HuH-7 (cell line): Measurements from ENCODE around the gene SPTB.
"Not testable (repeated sequence)": the region's sequence is repeated elsewhere in the genome, so short reads cannot be mapped to it uniquely, and the experiment has no call there.

ENCODE experiments used
- DNase-seq: peaks from one replicate; pipeline ENCODE4 v3.0.0; 2011; ENCODE audit warnings: low spot score

The SPTB gene

GRCh38 chr14:64879635-64880220 lies at the start of gene SPTB:
TSS of gene SPTB (minus strand) at chr14:64879907. CDS start at chr14:64823094, 56,813 bp downstream.
- DNase-seq = no peak

GRCh38 chr14:64929014-64929359 lies 49.3 kb upstream of the SPTB start:
- DNase-seq = no peak

- no peak for DNase-seq
These were observed 48.7 kb upstream of the SPTB start for GRCh38 chr14:64928239-64929013.

GRCh38 chr14:64927031-64927430 lies 47.3 kb upstream of the SPTB start:
- no peak for DNase-seq

DNA sequence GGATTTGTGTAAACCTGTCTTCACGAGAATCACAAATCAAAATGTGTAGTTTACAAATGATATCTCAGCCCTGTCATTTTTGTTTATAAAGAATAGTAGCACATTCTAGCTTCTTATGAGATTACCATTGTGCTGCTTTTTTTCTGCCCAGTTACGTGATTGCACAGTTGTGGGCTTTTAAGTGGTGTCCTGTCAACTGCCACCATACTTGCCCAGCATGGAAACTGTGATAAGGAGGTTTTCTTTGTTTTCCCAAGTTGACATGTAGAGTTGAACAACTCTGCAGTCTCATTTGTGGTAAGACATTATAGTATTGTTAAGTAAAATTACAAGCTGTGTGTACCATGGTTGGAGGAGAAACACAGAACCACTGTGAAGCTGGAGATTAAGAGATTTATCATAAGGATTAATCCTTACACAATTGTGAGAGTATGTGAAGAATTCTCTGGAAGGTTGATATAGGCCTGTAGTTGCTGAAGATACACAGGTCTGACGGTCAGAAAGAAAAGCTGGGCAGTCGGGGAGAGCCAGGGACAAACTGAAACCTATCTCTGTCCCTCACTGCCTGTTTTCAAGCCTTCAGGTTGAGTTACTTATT lies 46.8 kb upstream of the SPTB start:
- DNase-seq = no peak

DNA sequence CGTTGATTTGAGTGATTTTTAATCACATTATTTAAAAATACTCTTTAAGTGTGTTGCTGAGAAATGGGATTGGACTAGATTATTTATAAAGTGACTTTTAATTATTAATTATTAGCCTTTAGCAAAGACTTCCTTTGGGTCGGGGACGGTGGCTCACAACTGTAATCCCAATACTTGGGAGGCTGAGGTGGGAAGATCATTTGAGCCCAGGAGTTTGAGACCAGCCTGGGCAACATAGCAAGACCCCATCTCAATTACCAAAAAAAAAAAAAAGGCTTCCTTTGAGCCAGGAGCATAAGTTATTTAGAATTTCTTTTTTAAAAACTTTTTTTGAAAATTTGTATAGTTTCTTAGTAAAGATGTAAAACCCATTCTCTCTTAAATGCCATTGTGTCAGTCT lies 43.3 kb upstream of the SPTB start:
- no peak for DNase-seq

DNA sequence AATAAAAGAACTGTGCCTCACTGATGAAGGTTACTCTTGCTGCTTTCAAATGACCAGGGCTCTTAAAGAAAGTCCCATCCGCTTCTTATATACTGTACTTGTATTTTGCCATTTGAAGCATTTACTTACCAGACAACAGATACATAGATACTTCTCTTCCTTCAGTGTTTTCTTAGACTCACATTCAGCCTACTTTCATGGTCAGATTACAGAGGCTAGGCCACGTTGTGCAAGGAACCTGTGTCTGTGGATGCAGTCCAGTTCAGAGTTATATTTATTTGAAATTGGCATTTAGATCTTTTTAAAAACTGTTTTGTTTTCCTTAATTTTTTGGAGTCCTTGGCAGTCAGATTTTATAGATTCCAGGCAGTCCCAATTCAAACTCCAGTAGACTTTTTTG lies 40.8 kb upstream of the SPTB start:
- no peak for DNase-seq

DNA sequence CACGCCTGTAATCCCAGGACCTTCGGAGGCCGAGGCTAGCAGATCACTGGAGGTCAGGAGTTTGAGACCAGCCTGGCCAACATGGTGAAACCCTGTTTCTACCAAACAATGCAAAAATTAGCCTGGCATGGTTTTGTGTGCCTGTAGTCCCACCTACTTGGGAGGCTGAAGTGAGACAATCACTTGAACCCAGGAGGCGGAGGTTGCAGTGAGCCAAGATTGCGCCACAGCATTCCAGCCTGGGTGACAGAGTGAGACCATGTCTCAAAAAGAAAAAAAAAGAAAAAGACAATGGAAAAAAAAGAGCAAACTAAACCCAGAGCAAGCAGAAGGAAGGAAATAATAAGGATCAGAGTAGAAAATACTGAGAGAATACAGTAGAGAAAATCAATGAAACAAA lies 39.9 kb upstream of the SPTB start:
- DNase-seq = no peak

GRCh38 chr14:64919215-64919614 lies 39.5 kb upstream of the SPTB start:
- no peak for DNase-seq

DNA sequence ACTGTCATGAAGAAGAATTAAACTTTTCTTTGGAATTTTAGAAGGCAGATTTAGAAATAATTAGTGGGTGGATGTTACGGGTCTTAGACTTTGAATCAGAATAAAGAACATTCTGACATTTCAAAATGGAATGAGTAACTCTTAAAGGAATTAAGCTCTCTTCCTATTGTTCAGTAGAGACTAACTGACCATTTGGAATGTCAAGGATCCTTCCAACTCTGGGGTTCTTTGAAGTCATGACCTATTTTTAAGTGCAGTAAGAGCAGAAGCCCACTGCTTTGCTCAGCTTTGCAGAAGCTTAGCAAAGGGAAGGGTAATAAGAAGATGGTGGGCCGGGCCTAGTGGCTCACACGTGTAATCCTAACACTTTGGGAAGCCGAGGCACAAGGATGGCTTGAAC lies 38.5 kb upstream of the SPTB start:
- DNase-seq = no peak

DNA sequence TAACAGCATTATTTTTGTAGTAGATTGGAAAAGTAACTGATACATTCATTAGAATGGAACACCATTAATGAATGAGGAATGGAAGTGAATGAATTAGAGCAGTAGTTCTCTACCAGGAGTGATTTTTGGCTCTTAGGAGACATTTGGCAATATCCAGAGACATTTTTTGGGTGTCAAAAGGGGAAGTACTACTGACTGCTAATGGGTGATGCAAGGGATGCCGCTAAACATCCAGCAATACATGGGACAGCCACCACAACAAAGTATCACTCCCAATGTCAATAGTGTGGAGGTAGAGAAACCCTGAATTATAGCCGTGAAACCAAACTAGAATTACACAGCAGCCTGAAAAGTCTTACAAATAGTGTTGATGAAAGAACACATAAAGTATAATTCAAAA lies 36.1 kb upstream of the SPTB start:
- DNase-seq = no peak

DNA sequence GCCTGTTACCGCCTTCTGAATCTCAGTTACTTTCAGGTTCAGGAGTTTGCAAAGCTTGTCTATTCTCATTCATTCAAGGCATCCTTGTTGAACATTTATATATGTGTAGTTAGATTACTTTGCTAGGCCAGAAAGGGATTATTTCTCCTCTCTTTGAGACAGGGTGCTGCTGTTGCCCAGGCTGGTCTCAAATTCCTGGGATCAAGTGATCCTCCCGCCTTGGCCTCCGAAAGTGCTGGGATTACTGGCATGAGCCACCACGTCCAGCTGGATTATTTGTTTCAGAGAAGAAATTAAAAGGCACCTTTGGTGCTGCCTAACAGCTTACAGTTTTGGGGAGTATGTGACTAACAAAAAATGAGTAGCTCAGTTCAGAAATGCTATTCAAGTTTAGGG lies 35.3 kb upstream of the SPTB start:
- DNase-seq = no peak

GRCh38 chr14:64914237-64915028 lies 34.7 kb upstream of the SPTB start, which contains the start of gene CHURC1:
TSS of gene CHURC1 (plus strand) at chr14:64914455. CDS start at chr14:64914496, 41 bp downstream.
- peak; percentile 80 for DNase-seq

DNA sequence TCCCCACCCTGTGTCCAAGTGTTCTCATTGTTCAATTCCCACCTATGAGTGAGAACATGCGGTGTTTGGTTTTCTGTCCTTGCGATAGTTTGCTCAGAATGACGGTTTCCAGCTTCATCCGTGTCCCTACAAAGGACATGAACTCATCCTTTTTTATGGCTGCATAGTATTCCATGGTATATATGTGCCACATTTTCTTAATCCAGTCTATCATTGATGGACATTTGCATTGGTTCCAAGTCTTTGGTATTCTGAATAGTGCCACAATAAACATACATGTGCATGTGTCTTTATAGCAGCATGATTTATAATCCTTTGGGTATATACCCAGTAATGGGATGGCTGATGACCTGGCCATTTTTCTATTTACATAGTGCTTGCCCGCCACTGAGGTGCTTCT lies 33.8 kb upstream of the SPTB start:
- not testable (repeated sequence) for DNase-seq

DNA sequence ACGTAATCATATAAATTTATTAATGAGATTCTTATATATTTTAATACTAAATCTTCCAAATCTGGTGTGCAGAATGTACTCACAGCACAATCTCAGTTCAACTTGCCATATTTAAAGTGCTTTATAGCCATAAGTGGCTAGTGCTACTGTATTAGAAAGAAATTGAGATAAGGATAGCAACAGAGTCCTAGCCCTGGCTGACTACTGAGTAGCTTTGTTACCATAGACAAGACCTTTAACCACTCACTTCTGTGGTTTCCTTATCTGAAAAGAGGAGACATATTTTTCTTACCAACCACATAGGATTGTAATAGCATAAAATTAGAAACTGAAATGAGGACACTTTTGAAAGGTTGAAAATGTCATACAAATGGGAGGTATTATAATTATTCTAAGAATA lies 32.6 kb upstream of the SPTB start:
- DNase-seq = no peak

DNA sequence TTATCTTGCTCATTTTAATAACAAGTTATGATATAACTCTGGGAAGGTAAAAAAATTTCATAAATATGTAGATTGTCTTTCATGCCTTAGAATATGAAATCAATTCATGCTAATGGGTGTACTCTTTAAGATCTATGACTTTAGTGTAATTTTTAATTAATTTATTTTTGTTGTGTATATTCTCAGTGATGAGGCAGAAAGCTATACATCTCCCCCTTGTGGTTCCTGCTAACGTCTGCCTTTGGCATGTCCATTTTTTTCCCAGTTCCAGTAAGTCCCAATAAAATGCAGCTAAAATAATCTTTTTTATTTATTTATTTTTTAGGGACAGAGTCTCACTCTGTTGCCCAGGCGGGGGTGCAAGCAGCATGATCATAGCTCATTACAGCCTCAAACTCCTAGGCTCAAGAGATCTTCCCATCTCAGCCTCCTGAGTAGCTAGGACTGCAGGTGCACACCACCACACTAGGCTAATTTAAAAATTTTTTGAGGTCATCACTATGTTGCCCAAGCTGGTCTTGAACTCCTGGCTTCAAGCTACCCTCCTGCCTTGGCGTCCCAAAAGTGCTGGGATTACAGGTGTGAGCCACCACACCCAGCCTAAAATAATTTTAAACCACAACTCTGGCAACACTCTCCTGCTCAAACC lies 31.3 kb upstream of the SPTB start:
- DNase-seq = no peak

- no peak for DNase-seq
These were observed 26.3 kb upstream of the SPTB start for GRCh38 chr14:64906022-64906421.

DNA sequence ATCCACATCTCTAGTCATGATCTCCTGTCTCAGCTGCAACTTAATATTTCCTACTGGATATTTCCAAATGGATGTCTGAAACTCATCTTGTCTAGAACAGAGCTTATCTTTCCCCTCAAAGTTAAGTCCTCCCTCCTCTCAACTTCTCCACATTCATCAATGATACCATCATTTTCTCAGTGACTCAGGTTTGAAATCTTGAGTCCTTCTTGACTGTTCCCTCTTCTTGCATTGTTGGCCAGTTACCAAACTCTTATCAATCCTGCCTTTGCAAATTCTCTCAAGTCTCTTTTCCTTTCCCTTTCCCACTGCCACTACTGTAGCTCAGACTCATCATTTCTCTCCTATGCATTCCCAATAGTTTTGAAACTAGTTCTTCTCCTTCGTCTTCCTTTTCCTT lies 20.3 kb upstream of the SPTB start:
- no peak for DNase-seq

GRCh38 chr14:64891839-64892375 lies 12.2 kb upstream of the SPTB start:
- no peak for DNase-seq

DNA sequence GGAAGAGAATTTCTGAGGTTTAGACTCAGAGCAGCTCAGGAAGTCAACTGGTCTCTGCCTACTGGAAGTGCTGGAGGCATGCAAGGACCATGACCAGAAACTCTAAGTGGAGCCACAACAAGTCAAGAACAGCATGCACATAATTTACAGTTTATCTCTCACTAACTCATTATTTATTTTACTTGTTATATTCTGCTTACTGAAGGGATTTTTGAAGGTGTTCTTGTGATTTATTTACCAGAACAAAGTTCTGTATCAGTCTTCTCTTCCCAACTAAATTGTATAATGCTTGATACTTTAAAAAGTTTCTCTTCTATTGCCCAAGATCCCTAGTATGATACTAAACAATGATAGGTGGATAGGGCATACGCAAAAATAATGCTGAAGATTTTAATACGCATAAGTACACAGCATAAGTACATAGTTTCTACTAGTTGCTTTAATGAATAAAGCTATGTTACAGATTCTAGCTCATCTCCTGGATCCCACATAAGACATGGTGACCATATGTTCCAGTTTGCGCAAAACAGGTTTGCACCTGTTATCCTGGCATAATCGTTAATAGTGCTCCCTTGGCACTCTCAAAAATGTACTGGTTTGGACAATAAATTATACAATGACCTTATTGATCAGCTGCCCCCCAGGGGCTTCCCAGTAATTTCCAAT lies 11.6 kb upstream of the SPTB start:
- no peak for DNase-seq

GRCh38 chr14:64889352-64889751 lies 9.6 kb upstream of the SPTB start:
- DNase-seq = no peak
